SK-N-MC (cell line): ENCODE results near the gene CBX1.

Source experiments
- DNase-seq: peaks from one replicate; pipeline ENCODE4 v3.0.0-alpha.2; 2011; ENCODE audit warnings: low read depth, low spot score
- H3K27ac ChIP-seq: fragments of 200-600 bp; sonication (generic); 2 replicates; pipeline ENCODE4 v1.5.1; 2016; ENCODE audit warnings: mixed run types
- H3K36me3 ChIP-seq: fragments of 200-600 bp; sonication (generic); 2 replicates; pipeline ENCODE4 v1.6.1; 2017; ENCODE audit warnings: antibody characterized with exemption, low read length, mixed read lengths; ENCODE audit not compliant: insufficient read depth
- H3K4me3 ChIP-seq: fragments of 200-600 bp; sonication (generic); 2 replicates; pipeline ENCODE4 v1.5.1; 2016
- H3K9ac ChIP-seq: fragments of 200-600 bp; sonication (generic); 2 replicates; pipeline ENCODE4 v1.8.0; 2017; ENCODE audit warnings: mixed run types, mixed read lengths; ENCODE audit not compliant: insufficient read length
- H3K9me3 ChIP-seq: fragments of 200-600 bp; sonication (generic); 2 replicates; pipeline ENCODE4 v1.6.1; 2017; ENCODE audit warnings: low read depth, mild to moderate bottlenecking, antibody characterized with exemption, low read length, moderate library complexity, mixed read lengths
- EZH2 ChIP-seq: fragments of 200-600 bp; sonication (generic); IDR thresholded peaks from one replicate; pipeline ENCODE4 v1.6.1; 2017; ENCODE audit warnings: antibody characterized with exemption
- FOXP2 ChIP-seq: optimal IDR thresholded peaks from 2 replicates; pipeline ENCODE3; 2011; ENCODE audit warnings: mild to moderate bottlenecking, moderate library complexity; ENCODE audit not compliant: insufficient read depth; ENCODE audit errors: extremely low read length, control extremely low read depth
- POLR2AphosphoS5 ChIP-seq: IDR thresholded peaks from 2 replicates; pipeline ENCODE4 v1.6.1; 2012; ENCODE audit warnings: mild to moderate bottlenecking, low read depth, low read length, borderline replicate concordance

CBX1 gene

DNA sequence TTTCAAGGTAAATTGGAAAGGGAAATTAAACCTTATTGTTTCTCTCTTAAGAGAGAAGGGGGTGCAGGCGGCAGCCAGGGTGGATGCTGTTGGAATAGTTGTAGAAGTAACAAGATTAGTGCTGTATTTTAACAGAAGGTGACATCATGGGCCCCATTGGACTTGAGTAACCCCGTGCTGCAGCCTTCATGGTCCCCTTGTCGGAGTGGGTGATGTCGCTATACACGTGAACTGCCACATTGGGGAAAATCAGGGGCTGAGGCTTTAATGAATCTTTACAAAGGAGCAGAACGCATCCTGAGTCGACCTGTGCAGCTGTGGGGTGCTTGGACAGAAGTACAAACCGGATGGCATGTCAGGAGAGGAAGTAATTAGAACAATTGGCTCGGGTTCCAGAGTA, 9.5 kb upstream of the CBX1 start:
- no peaks in the 10 kb centered on the region for H3K9me3 ChIP-seq
- no peak for DNase-seq
- no peak overlapping the region for H3K27ac ChIP-seq
- H3K36me3 ChIP-seq, result peaks cover 3% of the 10 kb centered on the region; the same call in 1 of the 2 replicates
- no peak overlapping the region for H3K9ac ChIP-seq
- no peak overlapping the region for H3K4me3 ChIP-seq
- TF ChIP-seq FOXP2 (no peak), POLR2AphosphoS5 (no peak)

DNA sequence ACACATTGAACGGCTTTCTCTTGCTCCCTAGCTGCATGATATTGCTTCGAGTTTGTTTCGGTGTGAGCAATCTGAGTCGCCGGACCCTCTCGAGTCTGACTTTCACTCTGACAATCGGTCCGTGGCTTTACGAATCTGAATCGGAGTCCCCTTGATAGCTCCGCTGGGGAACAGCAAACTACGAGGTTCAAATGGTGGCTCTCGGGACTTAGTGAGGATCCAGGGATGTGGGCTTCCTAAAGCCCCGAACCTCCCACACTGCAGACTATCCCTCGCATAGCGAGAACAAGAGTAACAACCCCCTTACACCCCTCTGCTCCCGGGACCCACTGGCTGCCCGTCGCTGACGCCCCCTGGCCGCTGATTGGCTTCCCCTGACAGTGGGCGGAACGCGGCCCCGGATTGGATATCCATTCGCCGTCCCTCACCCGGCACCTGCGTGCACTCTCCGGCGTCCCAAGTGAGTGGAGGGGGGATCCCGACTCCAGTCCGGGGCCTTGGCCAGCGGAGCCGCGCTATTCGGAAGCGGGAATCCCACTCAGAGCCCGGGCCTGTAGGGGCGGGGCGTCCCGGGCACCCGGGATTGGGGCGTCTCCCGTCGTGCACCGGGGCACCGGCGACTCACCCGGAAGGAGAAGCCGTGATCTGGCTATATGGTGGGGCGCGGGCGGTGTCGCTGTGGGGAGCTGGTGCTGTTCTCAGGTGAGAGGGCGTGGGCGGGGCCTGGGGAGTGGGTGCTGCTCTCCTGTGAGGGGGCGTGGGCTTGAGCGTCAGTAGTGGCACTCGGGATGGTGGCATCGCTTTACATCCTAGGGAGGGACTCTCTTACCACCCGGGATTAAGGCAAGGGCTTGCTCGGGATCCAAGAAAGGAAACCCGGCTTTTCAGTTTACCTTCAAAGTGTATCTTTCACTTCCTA, 6.1 kb upstream of the CBX1 start, which contains the start of gene SNX11:
Gene SNX11 (plus strand): TSS at position 630 of the 919 bp plus-strand sequence. CDS start 4,278 bp downstream, outside the sequence.
- peak within 1 kb of the TSS; percentile 99 for H3K4me3 ChIP-seq
- peak; percentile 91 for TF ChIP-seq POLR2AphosphoS5
- TF ChIP-seq FOXP2, result no peak
- TF ChIP-seq EZH2, result no peak
- peak; percentile 28 for DNase-seq
- H3K36me3 ChIP-seq, result no peaks in the 10 kb centered on the region
- H3K27ac ChIP-seq, result peak within 1 kb of the TSS; percentile 71; the same call in 1 of the 2 replicates
- H3K9ac ChIP-seq, result peak within 1 kb of the TSS; percentile 89
- no peaks in the 10 kb centered on the region for H3K9me3 ChIP-seq

DNA sequence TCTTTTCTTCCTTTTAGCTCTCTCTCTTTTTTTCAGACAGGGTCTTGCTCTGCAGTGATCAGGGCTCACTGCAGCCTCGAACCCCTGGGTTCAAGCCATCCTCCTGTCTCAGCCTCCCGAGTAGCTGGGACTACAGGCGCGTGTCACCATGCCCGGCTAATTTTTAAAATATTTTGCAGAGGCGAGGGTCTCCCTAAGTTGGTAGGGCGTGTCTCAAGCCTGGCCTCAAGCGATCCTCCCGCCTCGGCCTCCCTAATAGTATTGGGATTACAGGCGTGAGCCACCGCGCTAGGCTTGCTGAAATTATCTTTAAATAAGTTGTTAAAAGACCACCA, 5.5 kb upstream of the CBX1 start:
- peak overlapping the region; percentile 27; the same call in 1 of the 2 replicates for H3K27ac ChIP-seq
- H3K9me3 ChIP-seq, result no peaks in the 10 kb centered on the region
- TF ChIP-seq POLR2AphosphoS5 (no peak), EZH2 (no peak), FOXP2 (no peak)
- no peaks in the 10 kb centered on the region for H3K36me3 ChIP-seq
- H3K4me3 ChIP-seq, result peak overlapping the region; percentile 99
- DNase-seq, result no peak
- H3K9ac ChIP-seq, result peak overlapping the region; percentile 72

DNA sequence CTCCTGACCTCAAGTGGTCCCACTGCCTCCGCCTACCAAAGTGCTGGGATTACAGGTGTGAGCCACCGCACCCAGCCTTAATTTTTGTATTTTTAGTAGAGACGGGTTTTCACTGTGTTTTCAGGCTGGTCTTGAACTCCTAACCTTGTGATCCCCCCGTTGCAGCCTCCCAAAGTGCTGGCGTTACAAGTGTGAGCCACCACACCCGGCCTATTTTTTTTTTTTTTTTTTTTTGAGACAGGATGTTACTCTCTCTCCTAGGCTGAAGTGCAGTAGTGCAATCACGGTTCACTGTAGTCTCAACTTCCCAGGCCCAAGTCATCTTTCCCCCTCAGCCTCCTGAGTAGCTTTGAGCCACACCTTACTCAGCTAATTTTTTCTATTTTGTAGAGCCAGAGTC, 3.2 kb upstream of the CBX1 start:
- H3K9me3 ChIP-seq, result no peaks in the 10 kb centered on the region
- no peak overlapping the region for H3K9ac ChIP-seq
- no peak overlapping the region for H3K4me3 ChIP-seq
- no peaks in the 10 kb centered on the region; the same call in 1 of the 2 replicates for H3K36me3 ChIP-seq
- H3K27ac ChIP-seq, result no peak overlapping the region
- DNase-seq, result no peak
- no peak for TF ChIP-seq EZH2

DNA sequence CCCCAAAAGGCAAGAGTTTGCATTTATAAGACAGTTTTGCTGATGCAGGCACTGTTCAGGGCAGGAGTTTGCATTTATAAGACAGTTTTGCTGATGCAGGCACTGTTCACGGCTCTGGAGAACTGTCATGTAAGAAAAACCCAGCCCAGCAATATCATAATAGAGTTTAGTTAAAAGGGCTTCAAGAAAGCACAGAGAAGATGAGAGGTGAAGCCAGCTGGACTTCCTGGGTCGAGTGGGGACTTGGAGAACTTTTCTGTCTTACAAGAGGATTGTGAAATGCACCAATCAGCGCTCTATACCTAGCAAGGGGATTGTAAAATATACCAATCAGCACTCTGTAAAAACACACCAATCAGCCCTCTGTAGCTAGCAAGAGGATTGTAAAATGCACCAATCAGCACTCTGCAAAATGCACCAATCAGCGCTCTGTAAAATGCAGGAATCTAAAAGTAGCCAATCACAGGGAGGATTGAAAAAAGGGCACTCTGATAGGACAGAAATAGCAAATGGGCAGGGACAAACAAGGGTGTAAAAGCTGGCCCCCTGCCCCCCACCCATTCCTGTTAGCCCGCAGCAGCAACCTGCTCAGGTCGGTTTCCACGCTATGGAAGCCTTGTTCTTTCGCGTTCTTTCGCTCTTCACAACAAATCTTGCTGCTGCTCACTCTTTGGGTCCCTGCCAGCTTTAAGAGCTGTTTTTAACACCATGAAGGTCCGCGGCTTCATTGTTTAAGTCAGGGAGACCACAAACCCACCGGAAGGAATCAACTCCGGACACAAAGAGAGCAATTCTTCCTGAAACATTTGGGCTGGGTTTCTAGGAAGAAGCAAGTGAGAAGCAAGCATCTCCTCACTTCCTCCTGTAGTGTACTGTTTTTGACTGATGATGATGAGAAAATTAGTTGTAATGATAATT, 1.8 kb upstream of the CBX1 start:
- no peak for TF ChIP-seq POLR2AphosphoS5
- no peak for TF ChIP-seq FOXP2
- H3K36me3 ChIP-seq, result peaks cover 8% of the 10 kb centered on the region
- H3K4me3 ChIP-seq, result no peak overlapping the region
- no peak overlapping the region for H3K9ac ChIP-seq
- H3K27ac ChIP-seq, result peak overlapping the region; percentile 79; the same call in 1 of the 2 replicates
- H3K9me3 ChIP-seq, result no peaks in the 10 kb centered on the region
- no peak for DNase-seq

DNA sequence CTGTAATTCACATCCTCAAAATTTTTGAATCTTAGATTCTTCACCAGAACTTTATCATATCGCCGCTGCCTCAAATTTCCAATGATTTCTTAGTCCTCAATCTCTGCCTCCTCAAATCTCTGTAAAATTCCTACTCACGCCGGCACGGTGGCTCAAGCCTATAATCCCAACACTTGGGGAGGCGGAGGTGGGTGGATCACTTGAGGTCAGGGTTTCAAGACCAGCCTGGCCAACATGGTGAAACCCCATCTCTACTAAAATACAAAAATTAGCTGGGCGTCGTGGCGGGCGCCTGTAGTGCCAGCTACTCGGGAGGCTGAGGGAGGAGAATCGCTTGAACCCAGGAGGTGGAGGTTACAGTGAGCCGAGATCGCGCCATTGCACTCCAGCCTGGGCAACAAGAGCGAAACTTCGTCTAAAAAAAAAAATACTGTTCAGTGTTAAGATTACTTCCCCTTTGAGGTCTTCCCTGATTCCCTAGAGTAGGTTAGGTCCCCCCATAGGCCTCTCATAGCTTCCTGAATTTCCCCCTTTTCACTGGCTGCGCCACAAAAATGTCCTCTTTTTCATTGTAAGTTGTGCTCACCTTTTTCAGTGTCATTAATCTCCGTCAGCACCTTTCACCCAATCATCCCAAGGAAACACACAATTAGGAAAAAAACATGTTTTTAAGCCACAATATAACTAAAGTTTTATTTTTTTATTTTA, 919 bp upstream of the CBX1 start:
- no peak overlapping the region for H3K4me3 ChIP-seq
- DNase-seq, result no peak
- H3K9me3 ChIP-seq, result no peaks in the 10 kb centered on the region
- H3K27ac ChIP-seq, result peak overlapping the region; percentile 79; the same call in 1 of the 2 replicates
- H3K36me3 ChIP-seq, result peaks cover 14% of the 10 kb centered on the region
- no peak overlapping the region for H3K9ac ChIP-seq
- TF ChIP-seq FOXP2, result no peak
- no peak for TF ChIP-seq EZH2

DNA sequence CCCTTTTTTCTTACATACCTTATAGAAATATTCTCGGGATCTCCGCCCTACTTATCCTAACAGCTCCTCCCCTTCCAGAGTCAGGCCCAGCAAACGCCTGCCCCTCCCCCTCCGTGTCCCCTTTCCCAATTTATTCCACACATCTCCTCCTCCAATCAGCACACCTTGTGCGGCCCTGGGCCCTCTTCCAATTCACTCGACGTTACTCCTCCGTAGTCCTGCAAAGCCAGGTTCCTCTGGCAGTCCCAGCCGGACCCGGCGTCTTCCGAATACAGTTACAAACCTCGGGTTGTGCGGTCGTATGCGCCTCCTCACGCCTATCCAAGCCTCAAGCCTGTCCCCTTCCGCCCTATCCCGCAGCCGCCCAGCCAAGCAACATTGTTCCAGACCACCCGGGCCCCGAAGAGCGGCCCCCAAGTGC, 677 bp downstream of the CBX1 start:
- H3K9me3 ChIP-seq, result no peaks in the 10 kb centered on the region
- TF ChIP-seq FOXP2, result no peak
- TF ChIP-seq EZH2, result no peak
- no peak for TF ChIP-seq POLR2AphosphoS5
- H3K4me3 ChIP-seq, result peak overlapping the region; percentile 100
- peak overlapping the region; percentile 89 for H3K9ac ChIP-seq
- H3K36me3 ChIP-seq, result peaks cover 24% of the 10 kb centered on the region
- DNase-seq, result peak; percentile 26
- peak overlapping the region; percentile 90 for H3K27ac ChIP-seq

DNA sequence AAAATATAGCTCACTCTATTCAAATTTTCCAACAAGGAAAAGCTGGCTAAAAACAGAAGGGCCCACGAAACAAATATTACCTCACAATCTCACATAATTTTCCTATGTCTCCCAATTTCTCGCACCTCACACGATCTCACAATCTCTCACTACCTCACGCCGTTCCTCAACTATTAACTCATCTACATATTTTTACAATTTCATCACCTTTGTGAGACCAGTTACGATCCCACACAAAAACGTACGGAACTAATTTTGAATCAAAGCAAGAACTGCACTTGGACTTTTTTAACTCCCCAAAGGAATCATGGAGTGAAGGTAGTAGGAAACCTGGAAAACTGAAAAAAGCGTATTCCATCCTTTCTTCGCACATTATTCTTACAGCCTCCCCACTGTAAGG, 1.1 kb downstream of the CBX1 start:
- TF ChIP-seq FOXP2 (no peak), POLR2AphosphoS5 (no peak), EZH2 (no peak)
- peak overlapping the region; percentile 90; the same call in 1 of the 2 replicates for H3K27ac ChIP-seq

More for the DNA sequence above, 1.1 kb downstream of the CBX1 start:
- no peak for DNase-seq
- no peaks in the 10 kb centered on the region for H3K9me3 ChIP-seq
- peaks cover 28% of the 10 kb centered on the region for H3K36me3 ChIP-seq
- peak overlapping the region; percentile 100 for H3K4me3 ChIP-seq
- H3K9ac ChIP-seq, result peak overlapping the region; percentile 89
